Activated CD8-positive, alpha-beta T cell treated with anti-CD3 and anti-CD28 coated beads for 36 hours (primary cell): Measurements from ENCODE around the gene AKAP13. TPM values are rescaled to one million over a fixed set of nuclear protein-coding genes. Genes with fewer than 3 reads are reported as not detected.

Experiments used
- ATAC-seq: fragments of 200-7000 bp; cut with Tn5 transposase; one replicate; pipeline ENCODE4 v1.10.0; 2021; ENCODE audit warnings: mild to moderate bottlenecking, moderate library complexity
- CTCF ChIA-PET: fragments of 350-600 bp; sonication (Branson Sonifier 250); formaldehyde crosslinking; loops from one replicate; lab custom pipeline; 2021; ENCODE audit warnings: antibody characterized with exemption; lab: Charles Lee
- POLR2A ChIA-PET: fragments of 350-600 bp; sonication (Branson Sonifier 250); formaldehyde crosslinking; loops from one replicate; lab custom pipeline; 2021; ENCODE audit warnings: antibody characterized with exemption; lab: Charles Lee
- DNase-seq: peaks from one replicate; pipeline ENCODE4 v3.0.0-alpha.2; 2020
- H3K27ac Mint-ChIP-seq: one replicate; pipeline ENCODE4 v1.8.0; 2021; ENCODE audit warnings: mild to moderate bottlenecking, mixed read lengths
- H3K27me3 Mint-ChIP-seq: one replicate; pipeline ENCODE4 v1.8.0; 2021; ENCODE audit warnings: mixed read lengths
- H3K36me3 Mint-ChIP-seq: one replicate; pipeline ENCODE4 v1.8.0; 2021; ENCODE audit warnings: low read depth, mixed read lengths
- H3K4me1 Mint-ChIP-seq: one replicate; pipeline ENCODE4 v1.8.0; 2021; ENCODE audit warnings: low read depth, mixed read lengths
- H3K4me3 Mint-ChIP-seq: one replicate; pipeline ENCODE4 v1.8.0; 2021; ENCODE audit warnings: mild to moderate bottlenecking, moderate library complexity, mixed read lengths
- H3K9me3 Mint-ChIP-seq: one replicate; pipeline ENCODE4 v1.8.0; 2021; ENCODE audit warnings: mixed read lengths
- CTCF ChIP-seq: fragments of 200-600 bp; IDR thresholded peaks from one replicate; pipeline ENCODE4 v1.8.0; 2022; ENCODE audit warnings: antibody characterized with exemption, mild to moderate bottlenecking
- intact Hi-C: fragments of 100-400 bp; cut with micrococcal nuclease; formaldehyde crosslinking; loops from one replicate; pipeline ENCODE4 v1.10.0; 2022
- total RNA-seq, 2 experiments: library from RNA; stranded (reverse); gene quantifications; one replicate each; pipeline ENCODE4 v1.2.3, GENCODE V29; 2021

AKAP13 gene
- total RNA-seq, 2 experiments from 2014 or later = 79.1 to 79.5 TPM

GRCh38 chr15:85563731-85564130 is 183.3 kb downstream of the AKAP13 start:
- ChIA-PET CTCF (no interaction called here), POLR2A (no interaction called here)
- Mint-ChIP-seq H3K9me3 (no peaks in the 10 kb centered on the region), H3K27ac (no peak overlapping the region), H3K36me3 (peaks cover 2% of the 10 kb centered on the region), H3K4me1 (peaks cover 16% of the 10 kb centered on the region), H3K4me3 (no peak overlapping the region), H3K27me3 (no peaks in the 10 kb centered on the region)
- no peak for ATAC-seq
- DNase-seq = no peak
- intact Hi-C loops = no loop called here
- no peak for TF ChIP-seq CTCF

- peaks cover 4% of the 10 kb centered on the region for H3K36me3 Mint-ChIP-seq
- no peaks in the 10 kb centered on the region for H3K27me3 Mint-ChIP-seq
- H3K27ac Mint-ChIP-seq = no peak overlapping the region
- ATAC-seq = no peak
- no peak for TF ChIP-seq CTCF
- POLR2A ChIA-PET = no interaction called here
- DNase-seq = no peak
- H3K4me3 Mint-ChIP-seq = no peak overlapping the region
- intact Hi-C loops = no loop called here
- H3K4me1 Mint-ChIP-seq = peaks cover 10% of the 10 kb centered on the region
- CTCF ChIA-PET = interaction anchor here (1.1 kb wide), 1 partner anchor 8 kb away, joined by 3 read pairs; no protein-coding TSS in a partner anchor
- no peaks in the 10 kb centered on the region for H3K9me3 Mint-ChIP-seq
These were observed 184.3 kb downstream of the AKAP13 start for GRCh38 chr15:85564686-85565085.

- H3K4me1 Mint-ChIP-seq = peaks cover 32% of the 10 kb centered on the region
These were observed 187.9 kb downstream of the AKAP13 start for GRCh38 chr15:85568261-85568808.

GRCh38 chr15:85570336-85570735 is 189.9 kb downstream of the AKAP13 start:
- ChIA-PET POLR2A (no interaction called here), CTCF (no interaction called here)
- H3K4me1 Mint-ChIP-seq = peaks cover 29% of the 10 kb centered on the region
- intact Hi-C loops = no loop called here
- no peaks in the 10 kb centered on the region for H3K9me3 Mint-ChIP-seq
- TF ChIP-seq CTCF = no peak
- peaks cover 8% of the 10 kb centered on the region for H3K36me3 Mint-ChIP-seq
- DNase-seq (no peak), ATAC-seq (no peak)
- no peak overlapping the region for H3K4me3 Mint-ChIP-seq
- H3K27me3 Mint-ChIP-seq = no peaks in the 10 kb centered on the region
- H3K27ac Mint-ChIP-seq = no peak overlapping the region

More at GRCh38 chr15:85568261-85568808, 187.9 kb downstream of the AKAP13 start:
- peaks cover 8% of the 10 kb centered on the region for H3K36me3 Mint-ChIP-seq
- DNase-seq (no peak), ATAC-seq (no peak)
- no peak for TF ChIP-seq CTCF
- ChIA-PET CTCF (interaction anchor here (0.9 to 1.2 kb wide), 3 partner anchors 9 to 61 kb away, joined by 3 read pairs; no protein-coding TSS in a partner anchor), POLR2A (no interaction called here)
- H3K27me3 Mint-ChIP-seq = no peaks in the 10 kb centered on the region
- intact Hi-C loops = no loop called here
- H3K9me3 Mint-ChIP-seq = no peaks in the 10 kb centered on the region
- H3K4me3 Mint-ChIP-seq = no peak overlapping the region
- H3K27ac Mint-ChIP-seq = no peak overlapping the region

GRCh38 chr15:85571780-85572179 is 191.4 kb downstream of the AKAP13 start:
- ChIA-PET POLR2A (interaction anchor here (1.4 kb wide), 1 partner anchor 14 kb away, joined by 3 read pairs; no protein-coding TSS in a partner anchor), CTCF (no interaction called here)
- Mint-ChIP-seq H3K27ac (peak overlapping the region; percentile 10), H3K4me3 (no peak overlapping the region), H3K9me3 (no peaks in the 10 kb centered on the region), H3K36me3 (peaks cover 8% of the 10 kb centered on the region), H3K4me1 (peaks cover 28% of the 10 kb centered on the region), H3K27me3 (no peaks in the 10 kb centered on the region)
- no peak for DNase-seq
- no peak for ATAC-seq
- intact Hi-C loops = no loop called here
- TF ChIP-seq CTCF = no peak
